Measurements from ENCODE around the gene CSF1. TPM values are rescaled to one million over a fixed set of nuclear protein-coding genes. Genes with fewer than 3 reads are reported as not detected.

The CSF1 gene
- polyA plus RNA-seq, 1 donor: 7.1 TPM

- no peak for DNase-seq (ENCODE audit: low read depth)
Observed at GRCh38 chr1:109901524-109902145, 9.0 kb upstream of the CSF1 start.

- no peak for DNase-seq (ENCODE audit: low read depth)
Observed at GRCh38 chr1:109902204-109902985, 8.3 kb upstream of the CSF1 start.

GRCh38 chr1:109903376-109903930 lies 7.2 kb upstream of the CSF1 start:
- DNase-seq (ENCODE audit: low read depth): no peak

GRCh38 chr1:109904105-109904817 lies 6.4 kb upstream of the CSF1 start:
- DNase-seq (ENCODE audit: low read depth): no peak

GRCh38 chr1:109905491-109905890 lies 5.2 kb upstream of the CSF1 start:
- no peak for DNase-seq (ENCODE audit: low read depth)

- DNase-seq (ENCODE audit: low read depth): no peak
Observed at GRCh38 chr1:109906160-109906838, 4.3 kb upstream of the CSF1 start.

- no peak for DNase-seq (ENCODE audit: low read depth)
Observed at GRCh38 chr1:109906839-109907180, 3.8 kb upstream of the CSF1 start.

GRCh38 chr1:109907190-109907774 lies 3.4 kb upstream of the CSF1 start:
- DNase-seq (ENCODE audit: low read depth): no peak

- no peak for DNase-seq (ENCODE audit: low read depth)
Observed at GRCh38 chr1:109908836-109909235, 1.8 kb upstream of the CSF1 start.

GRCh38 chr1:109909561-109909960 lies 1.1 kb upstream of the CSF1 start:
- DNase-seq (ENCODE audit: low read depth): no peak

- DNase-seq (ENCODE audit: low read depth): no peak
Observed at GRCh38 chr1:109910963-109911798, 532 bp downstream of the CSF1 start.

- no peak for DNase-seq (ENCODE audit: low read depth)
Observed at GRCh38 chr1:109912214-109912861, 1.7 kb downstream of the CSF1 start.

GRCh38 chr1:109912873-109913272 lies 2.2 kb downstream of the CSF1 start:
- DNase-seq (ENCODE audit: low read depth): no peak

GRCh38 chr1:109913360-109913879 lies 2.8 kb downstream of the CSF1 start:
- no peak for DNase-seq (ENCODE audit: low read depth)

GRCh38 chr1:109914587-109915240 lies 4.1 kb downstream of the CSF1 start:
- DNase-seq (ENCODE audit: low read depth): no peak

- no peak for DNase-seq (ENCODE audit: low read depth)
Observed at GRCh38 chr1:109917051-109917767, 6.6 kb downstream of the CSF1 start.

- DNase-seq (ENCODE audit: low read depth): no peak
Observed at GRCh38 chr1:109917768-109918606, 7.3 kb downstream of the CSF1 start.

GRCh38 chr1:109918671-109919070 lies 8.0 kb downstream of the CSF1 start:
- DNase-seq (ENCODE audit: low read depth): no peak
